ENCODE measurements around the gene MYL6. TPM values are rescaled to one million over a fixed set of nuclear protein-coding genes. Genes with fewer than 3 reads are reported as not detected.

Gene MYL6
- total RNA-seq, 1 experiment from 2014 or later: 554 TPM

- H3K27ac ChIP-seq (ENCODE audit: low read depth, low read length): no peak overlapping the region
- TF ChIP-seq FOSL1 (IDR thresholded peaks at IDR 0.05; ENCODE audit: low read depth): no peak
- no peak for TF ChIP-seq ATF3 (IDR thresholded peaks at IDR 0.05)
- no peak for TF ChIP-seq SP1 (IDR thresholded peaks at IDR 0.05; ENCODE audit: low read depth)
- TF ChIP-seq EZH2 (IDR thresholded peaks at IDR 0.05): no peak
- TF ChIP-seq ELF1 (IDR thresholded peaks at IDR 0.05; ENCODE audit: borderline replicate concordance, low read depth): no peak
- TF ChIP-seq CTCF (IDR thresholded peaks at IDR 0.05 in 2 of 3, conservative IDR thresholded peaks at IDR 0.05 in 1 of 3; ENCODE audit: borderline replicate concordance in 1 of 3, insufficient read depth in 1 of 3, low read depth in 2 of 3, low read length in 2 of 3): no peak
- TF ChIP-seq ZBTB33 (IDR thresholded peaks at IDR 0.05; ENCODE audit: extremely low read depth, insufficient replicate concordance, low read length): no peak
- no peak for TF ChIP-seq REST (IDR thresholded peaks at IDR 0.05; ENCODE audit: low read depth)
- no peak for TF ChIP-seq YY1 (IDR thresholded peaks at IDR 0.05; ENCODE audit: extremely low read depth, insufficient replicate concordance, low read depth, low read length)
- TF ChIP-seq CBX3 (IDR thresholded peaks at IDR 0.05; ENCODE audit: low read depth): no peak
- TF ChIP-seq POLR2AphosphoS5 (IDR thresholded peaks at IDR 0.05; ENCODE audit: low read depth, low read length): no peak
- ChIA-PET RAD21 (ENCODE audit: low non-redundant PET in 1 of 2, low total read pairs in 2 of 2, uncharacterized antibody in 2 of 2, unreplicated experiment in 2 of 2) (no interaction called here), CTCF (interaction anchor here (0.6 kb wide), 1 partner anchor 159 kb away, joined by 6 read pairs; no protein-coding TSS in a partner anchor), POLR2A (no interaction called here)
- no peaks in the 10 kb centered on the region for H4K20me1 ChIP-seq (ENCODE audit: insufficient read depth)
- H3K9me3 ChIP-seq (ENCODE audit: control insufficient read depth in 1 of 2, insufficient read depth in 1 of 2, low read depth in 1 of 2, low read length in 2 of 2): no peaks in the 10 kb centered on the region
- ATAC-seq (no peak), DNase-seq (ENCODE audit: low read depth, low spot score) (no peak)
- no peaks in the 10 kb centered on the region for H3K27me3 ChIP-seq (ENCODE audit: insufficient read depth, low read length)
- no peaks in the 10 kb centered on the region for H3K9me2 ChIP-seq (ENCODE audit: insufficient read depth)
- H3K4me3 ChIP-seq (replicated peaks in 1 of 2; ENCODE audit: low read depth in 1 of 2, low read length in 2 of 2): no peak overlapping the region
- H3K36me3 ChIP-seq (ENCODE audit: control insufficient read depth in 1 of 2, insufficient read depth in 2 of 2, low read length in 2 of 2): peaks cover 4 to 28% of the 10 kb centered on the region in 2 experiments; a peak in 3 of 4 replicates
- H3K4me2 ChIP-seq (ENCODE audit: low read length): no peak overlapping the region
- peaks cover 18% of the 10 kb centered on the region for H3K79me2 ChIP-seq (ENCODE audit: insufficient read depth, low read length)
- H2AFZ ChIP-seq (ENCODE audit: low read depth, low read length, poor library complexity, severe bottlenecking): no peak overlapping the region
- intact Hi-C loops (cut with micrococcal nuclease): no loop called here
- H3K4me1 ChIP-seq (ENCODE audit: control insufficient read depth in 1 of 2, insufficient read depth in 2 of 2, low read length in 2 of 2): peaks cover 17 to 32% of the 10 kb centered on the region in 2 experiments
- no peak overlapping the region for H3K9ac ChIP-seq (ENCODE audit: low read length)
- BruUV-seq (replicated peaks): no TSS peak
Observed at GRCh38 chr12:56121204-56121870, 36.8 kb upstream of the MYL6 start.

Measured in HCT116 (cell line).